ENCODE measurements around the gene GNAS-AS1. TPM values are rescaled to one million over a fixed set of nuclear protein-coding genes. Genes with fewer than 3 reads are reported as not detected.

Gene GNAS-AS1
- total and polyA plus RNA-seq, 10 of the 15 experiments (the other 5 are each of a cell fraction or from before 2014, with no cell fraction given), result 0.06 to 2.7 (median 1.2) TPM

DNA sequence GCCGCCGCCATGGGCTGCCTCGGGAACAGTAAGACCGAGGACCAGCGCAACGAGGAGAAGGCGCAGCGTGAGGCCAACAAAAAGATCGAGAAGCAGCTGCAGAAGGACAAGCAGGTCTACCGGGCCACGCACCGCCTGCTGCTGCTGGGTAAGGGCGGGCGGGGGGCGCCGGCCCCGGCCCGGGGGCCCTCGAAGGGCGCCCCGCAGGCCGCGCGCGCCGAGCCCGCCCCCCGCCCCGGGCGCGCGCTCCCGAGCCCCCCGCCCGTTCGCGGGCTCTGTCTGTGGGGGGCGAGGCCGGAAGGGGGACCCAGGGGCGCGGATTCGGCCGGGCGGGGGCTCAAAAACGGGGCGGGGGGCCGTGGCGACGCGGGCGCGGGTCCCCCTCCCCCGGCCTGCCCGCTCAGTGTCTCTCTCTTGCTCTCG, 41.0 kb upstream of the GNAS-AS1 start:
- Histone ChIP-seq H3K79me2 (ENCODE audit: control insufficient read depth, insufficient read depth, low read length) (peaks cover 66% of the 10 kb centered on the region), H3K9me3 (replicated peaks; ENCODE audit: control insufficient read depth, insufficient read depth, low read length) (no peaks in the 10 kb centered on the region), H3K9ac (ENCODE audit: control insufficient read depth, insufficient read depth, low read length) (peak overlapping the region; percentile 82), H3K4me1 (ENCODE audit: control insufficient read depth, insufficient read depth, low read length) (peaks cover 23% of the 10 kb centered on the region), H3K4me2 (ENCODE audit: control insufficient read depth, insufficient read depth) (no peak overlapping the region), H3K27ac (ENCODE audit: control insufficient read depth, insufficient read depth) (peak overlapping the region; percentile 89), H4K20me1 (ENCODE audit: control insufficient read depth, insufficient read depth) (peaks cover 5% of the 10 kb centered on the region; the same call in 1 of the 2 replicates), H3K4me3 (peak overlapping the region; percentile 94), H2AFZ (ENCODE audit: control insufficient read depth, low read depth, low read length) (no peak overlapping the region), H3K36me3 (ENCODE audit: control insufficient read depth in 2 of 2, insufficient read depth in 2 of 2, low read length in 1 of 2) (peaks cover 0 to 8% of the 10 kb centered on the region in 2 experiments; a peak in 2 of 4 replicates), H3K27me3 (replicated peaks in 1 of 2; ENCODE audit: control insufficient read depth in 2 of 2, insufficient read depth in 2 of 2, low read length in 1 of 2) (no peaks in the 10 kb centered on the region)
- FAIRE-seq, result no peak
- no peak for DNase-seq (ENCODE audit: low read depth, low spot score)
- 3% methylated on average over 6 of the region's 55 CpGs for WGBS (ENCODE audit: insufficient coverage, insufficient replicate concordance, low lambda C conversion rate, missing lambda C conversion rate)
- SMC1A ChIA-PET (ENCODE audit: uncharacterized antibody, unreplicated experiment), result no interaction called here
- CTCF ChIA-PET, result no interaction called here
- intact Hi-C loops (cut with micrococcal nuclease; ENCODE audit: unreplicated experiment) (loop anchor here (2.0 kb wide), 4 partner anchors 15 to 141 kb away; partner anchors contain the start of genes ATP5F1E and NELFCD), in situ Hi-C loops (cut with MboI) (no loop called here)
- BruUV-seq (replicated peaks), result no TSS peak
- POLR2A ChIA-PET, result interaction anchor here (1.0 to 1.4 kb wide), 3 partner anchors 15 to 141 kb away, joined by 3 to 10 read pairs (median 4); partner anchors contain the start of gene ATP5F1E
- TF ChIP-seq, protein P1, sequence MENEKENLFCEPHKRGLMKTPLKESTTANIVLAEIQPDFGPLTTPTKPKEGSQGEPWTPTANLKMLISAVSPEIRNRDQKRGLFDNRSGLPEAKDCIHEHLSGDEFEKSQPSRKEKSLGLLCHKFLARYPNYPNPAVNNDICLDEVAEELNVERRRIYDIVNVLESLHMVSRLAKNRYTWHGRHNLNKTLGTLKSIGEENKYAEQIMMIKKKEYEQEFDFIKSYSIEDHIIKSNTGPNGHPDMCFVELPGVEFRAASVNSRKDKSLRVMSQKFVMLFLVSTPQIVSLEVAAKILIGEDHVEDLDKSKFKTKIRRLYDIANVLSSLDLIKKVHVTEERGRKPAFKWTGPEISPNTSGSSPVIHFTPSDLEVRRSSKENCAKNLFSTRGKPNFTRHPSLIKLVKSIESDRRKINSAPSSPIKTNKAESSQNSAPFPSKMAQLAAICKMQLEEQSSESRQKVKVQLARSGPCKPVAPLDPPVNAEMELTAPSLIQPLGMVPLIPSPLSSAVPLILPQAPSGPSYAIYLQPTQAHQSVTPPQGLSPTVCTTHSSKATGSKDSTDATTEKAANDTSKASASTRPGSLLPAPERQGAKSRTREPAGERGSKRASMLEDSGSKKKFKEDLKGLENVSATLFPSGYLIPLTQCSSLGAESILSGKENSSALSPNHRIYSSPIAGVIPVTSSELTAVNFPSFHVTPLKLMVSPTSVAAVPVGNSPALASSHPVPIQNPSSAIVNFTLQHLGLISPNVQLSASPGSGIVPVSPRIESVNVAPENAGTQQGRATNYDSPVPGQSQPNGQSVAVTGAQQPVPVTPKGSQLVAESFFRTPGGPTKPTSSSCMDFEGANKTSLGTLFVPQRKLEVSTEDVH (IDR thresholded peaks at IDR 0.05; ENCODE audit: low read depth, partially characterized antibody), result no peak
- TF ChIP-seq ZNF207 (IDR thresholded peaks at IDR 0.05; ENCODE audit: borderline replicate concordance), result no peak
- peak; percentile 25; the same call in 1 of the 2 replicates for TF ChIP-seq POLR2A (IDR thresholded peaks at IDR 0.05; ENCODE audit: low read depth, low read length)
- ATAC-seq, result no peak
- RAD21 ChIA-PET (ENCODE audit: unreplicated experiment), result no interaction called here
